ENCODE data around the gene LRMDA.

LRMDA gene

GRCh38 chr10:75425291-75426079 is 5.9 kb upstream of the LRMDA start:
- no peak for FAIRE-seq

DNA sequence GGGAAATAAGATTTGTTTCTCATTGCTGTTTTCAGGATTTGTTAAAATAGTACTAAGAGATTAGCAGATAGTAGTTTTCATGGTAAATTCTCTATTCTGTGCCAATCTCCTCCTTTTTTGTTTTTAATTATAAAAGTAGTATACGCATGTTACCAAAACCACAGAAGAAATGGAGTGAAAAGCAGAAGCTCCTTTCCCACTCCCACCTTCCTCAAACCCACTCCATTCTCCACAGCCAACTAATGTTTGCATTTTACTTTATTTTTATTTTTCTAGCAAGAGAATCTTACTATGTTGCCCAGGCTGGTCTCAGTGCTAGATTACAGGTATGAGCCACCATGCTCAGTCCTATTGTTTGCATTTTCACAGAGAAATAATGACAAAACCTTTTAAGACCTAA is 4.5 kb upstream of the LRMDA start:
- FAIRE-seq: no peak

DNA sequence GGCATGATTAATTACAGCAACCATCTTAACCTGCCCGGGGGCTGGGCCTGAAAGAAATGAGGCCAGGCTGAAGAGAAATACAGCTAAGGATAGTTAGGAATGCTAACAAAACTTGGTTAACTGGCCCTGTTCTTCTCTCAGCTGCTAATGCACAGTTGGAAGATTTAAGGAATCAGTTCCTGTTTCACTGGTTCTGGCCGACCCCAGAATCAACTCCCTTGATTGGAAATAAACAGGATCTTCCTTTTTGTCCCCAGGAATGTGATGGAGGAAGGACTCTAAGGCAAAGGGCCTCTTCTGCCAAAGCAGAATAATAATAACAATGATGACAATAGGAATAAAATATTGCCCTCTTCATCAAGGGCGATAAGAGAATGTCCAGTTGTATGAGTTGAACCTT is 3.5 kb upstream of the LRMDA start:
- FAIRE-seq: no peak

- no peak for FAIRE-seq
Measured at GRCh38 chr10:75428434-75429158, 2.8 kb upstream of the LRMDA start.

GRCh38 chr10:75429159-75429827 is 2.1 kb upstream of the LRMDA start:
- FAIRE-seq: no peak

- FAIRE-seq: no peak
Measured at GRCh38 chr10:75430000-75430763, 1.2 kb upstream of the LRMDA start.

DNA sequence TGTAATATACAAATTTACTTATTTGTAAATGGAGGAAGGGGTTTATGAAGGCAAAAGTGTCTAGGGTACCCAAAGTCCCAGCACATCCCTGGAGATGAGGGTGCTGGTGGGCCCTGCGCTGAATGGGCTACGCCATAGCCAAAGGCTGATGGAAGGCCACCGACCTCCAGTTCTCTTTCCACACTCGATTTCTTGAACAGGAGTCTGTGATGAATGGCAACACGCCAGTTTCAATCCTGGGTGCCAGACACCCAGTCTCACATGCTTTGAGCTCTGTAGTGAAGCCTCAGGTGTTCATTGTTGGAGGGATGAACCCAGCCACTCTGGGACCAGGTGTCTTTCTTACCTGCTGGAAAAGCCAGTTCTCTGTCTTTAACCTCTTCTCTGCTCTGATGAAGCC is 752 bp downstream of the LRMDA start:
- no peak for FAIRE-seq

GRCh38 chr10:75432763-75433162 is 1.3 kb downstream of the LRMDA start:
- no peak for FAIRE-seq

DNA sequence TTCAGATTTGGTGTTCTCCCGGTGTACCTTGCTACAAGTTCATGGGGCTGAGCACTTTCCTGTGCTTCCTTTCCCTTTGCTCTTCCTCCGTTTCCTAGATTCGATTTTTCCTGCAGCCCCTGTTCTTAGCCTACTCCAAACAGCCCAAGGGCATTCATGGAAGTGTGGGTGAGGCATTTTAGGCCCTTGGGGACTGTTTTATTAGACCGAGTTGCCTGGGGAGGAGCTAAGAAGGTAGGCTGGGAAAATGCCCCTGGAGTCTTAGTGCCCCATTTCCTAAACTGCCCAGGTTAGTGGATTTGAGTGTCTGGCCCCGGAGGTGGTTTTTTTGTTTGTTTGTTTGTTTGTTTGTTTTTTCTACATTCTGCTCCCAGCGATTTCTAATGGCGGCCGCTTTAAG is 1.8 kb downstream of the LRMDA start:
- FAIRE-seq: no peak

- no peak for FAIRE-seq
Measured at GRCh38 chr10:75434291-75434690, 2.9 kb downstream of the LRMDA start.

DNA sequence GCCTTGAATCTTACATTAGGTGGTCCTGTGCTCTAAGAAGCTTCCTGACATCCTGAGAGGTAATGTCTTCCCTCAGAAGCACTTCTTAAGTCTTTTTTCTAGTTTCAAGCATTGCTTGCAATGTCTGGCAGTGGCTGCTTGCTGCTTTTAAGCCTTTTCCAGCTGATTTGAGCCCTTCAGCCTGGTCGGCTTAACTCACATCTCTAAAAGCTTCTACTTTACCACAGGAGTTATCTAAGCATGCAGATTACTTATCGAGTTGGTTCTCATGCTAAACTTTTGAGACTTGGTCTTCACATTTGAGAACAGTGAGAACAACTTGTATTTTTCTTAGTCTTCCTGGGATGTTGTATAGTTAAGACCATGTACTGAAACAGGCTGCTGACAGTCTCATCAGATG is 3.9 kb downstream of the LRMDA start:
- no peak for FAIRE-seq

DNA sequence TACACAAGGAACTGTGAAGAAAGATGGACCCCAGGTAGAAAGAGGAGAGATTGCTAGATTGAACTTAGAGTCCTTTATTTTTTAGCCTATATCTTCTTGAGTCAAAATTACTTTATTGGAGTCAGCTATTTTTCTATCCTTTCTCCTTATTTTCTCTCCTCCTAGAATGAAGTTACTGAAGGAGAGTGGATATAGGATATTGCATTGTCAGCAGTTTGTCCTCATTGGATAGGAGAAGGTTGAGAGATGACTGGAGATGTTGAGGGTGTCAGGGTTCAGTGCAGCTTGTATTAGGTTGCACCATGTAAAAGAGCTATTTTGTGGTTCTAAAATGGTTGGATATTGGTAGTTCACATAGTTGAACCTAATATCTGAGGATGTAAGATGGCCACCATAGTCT is 5.5 kb downstream of the LRMDA start:
- FAIRE-seq: no peak

DNA sequence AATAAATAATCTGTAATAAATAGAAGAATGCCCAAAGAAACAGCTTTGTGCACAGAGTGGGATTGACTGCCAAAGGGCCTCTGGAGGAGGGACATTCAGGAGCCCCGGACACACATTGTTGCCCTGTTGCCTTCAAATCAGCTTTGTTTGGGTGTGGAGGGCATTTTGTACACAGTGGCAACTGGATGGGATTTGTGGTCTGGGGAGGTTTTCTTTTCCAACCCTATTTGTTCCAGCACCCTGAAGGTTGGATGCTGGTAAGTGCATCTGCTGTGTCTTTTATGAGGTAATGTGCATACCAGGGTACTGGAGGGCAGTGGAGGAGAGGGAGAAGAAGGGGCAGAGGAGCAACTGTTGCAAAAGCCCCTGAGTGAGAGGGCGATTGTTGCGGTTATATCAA is 6.3 kb downstream of the LRMDA start:
- FAIRE-seq: no peak

DNA sequence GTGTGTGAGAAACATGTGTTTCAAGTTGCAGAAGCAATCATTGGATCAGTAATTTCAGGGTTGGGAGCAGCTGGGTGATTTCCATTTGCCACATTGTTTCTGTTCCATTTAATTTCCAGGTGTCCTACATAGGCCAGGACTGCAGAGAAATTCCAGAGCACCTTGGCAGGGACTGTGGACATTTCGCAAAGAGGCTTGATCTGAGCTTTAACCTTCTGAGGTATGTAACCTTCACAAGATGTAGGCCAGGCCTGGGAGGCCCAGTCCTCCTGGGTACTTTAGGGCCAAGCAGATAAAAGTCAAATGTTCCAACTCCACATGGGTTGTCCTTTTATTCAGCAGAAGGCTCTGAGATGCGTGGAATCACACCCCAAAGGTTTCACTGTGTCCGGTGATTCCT is 6.9 kb downstream of the LRMDA start:
- no peak for FAIRE-seq

- no peak for FAIRE-seq
Measured at GRCh38 chr10:75439811-75440210, 8.4 kb downstream of the LRMDA start.

GRCh38 chr10:75440271-75440793 is 8.9 kb downstream of the LRMDA start:
- FAIRE-seq: no peak

DNA sequence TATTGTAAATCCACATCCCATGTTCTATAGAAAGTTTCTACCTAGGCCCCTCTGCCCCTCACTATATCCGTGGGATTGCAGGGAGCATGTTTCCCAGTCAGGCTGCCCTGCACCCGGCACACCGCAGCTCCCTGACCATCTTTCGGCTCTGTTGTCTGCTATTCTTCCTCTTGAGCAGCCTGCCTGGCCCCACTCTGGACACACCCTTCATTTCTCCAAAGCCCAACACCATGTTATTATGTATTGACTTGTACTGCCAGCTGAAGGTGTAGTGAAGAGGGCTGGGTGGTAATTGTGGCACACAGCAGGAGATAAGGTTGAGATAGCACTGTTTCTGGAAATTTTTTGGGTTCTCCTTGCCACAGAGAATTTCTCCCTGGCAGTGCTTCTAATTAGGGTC is 9.8 kb downstream of the LRMDA start:
- no peak for FAIRE-seq

DNA sequence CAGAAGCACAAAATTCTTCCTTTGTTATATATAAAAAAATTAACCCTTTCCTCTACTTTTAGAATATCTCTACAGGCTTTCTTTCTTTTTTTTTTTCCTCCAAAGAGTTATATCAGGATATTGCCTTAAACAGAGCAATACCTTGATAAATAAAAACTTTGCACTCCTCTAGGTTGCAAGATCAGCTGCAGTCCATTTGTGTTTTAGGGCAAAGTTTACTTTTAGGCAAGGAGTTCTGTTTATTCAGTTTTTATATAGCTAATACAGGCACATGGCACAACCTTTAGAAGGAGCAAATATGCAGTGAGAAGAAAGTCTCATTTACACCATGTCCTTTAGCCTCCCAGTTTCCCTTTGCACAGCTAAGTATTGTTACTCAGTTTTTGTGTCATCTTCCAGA is 10.3 kb downstream of the LRMDA start:
- no peak for FAIRE-seq

DNA sequence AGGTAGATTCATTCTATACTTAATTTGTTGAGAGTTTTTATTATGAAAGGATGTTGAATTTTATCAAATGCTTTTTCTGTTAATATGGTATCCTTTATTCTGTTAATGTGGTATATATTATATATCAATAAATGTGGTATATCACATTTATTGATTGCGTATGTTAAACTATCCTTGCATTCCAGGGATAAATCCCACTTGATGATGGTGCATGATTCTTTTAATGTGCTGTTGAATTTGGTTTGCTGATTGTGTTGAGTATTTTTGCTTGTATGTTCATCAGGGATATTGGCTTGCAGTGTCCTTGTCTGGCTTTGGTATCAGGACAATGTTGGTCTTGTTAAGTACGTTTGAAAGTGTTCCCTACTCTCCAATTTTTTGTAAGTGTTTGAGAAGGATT is 11.9 kb downstream of the LRMDA start:
- no peak for FAIRE-seq

DNA sequence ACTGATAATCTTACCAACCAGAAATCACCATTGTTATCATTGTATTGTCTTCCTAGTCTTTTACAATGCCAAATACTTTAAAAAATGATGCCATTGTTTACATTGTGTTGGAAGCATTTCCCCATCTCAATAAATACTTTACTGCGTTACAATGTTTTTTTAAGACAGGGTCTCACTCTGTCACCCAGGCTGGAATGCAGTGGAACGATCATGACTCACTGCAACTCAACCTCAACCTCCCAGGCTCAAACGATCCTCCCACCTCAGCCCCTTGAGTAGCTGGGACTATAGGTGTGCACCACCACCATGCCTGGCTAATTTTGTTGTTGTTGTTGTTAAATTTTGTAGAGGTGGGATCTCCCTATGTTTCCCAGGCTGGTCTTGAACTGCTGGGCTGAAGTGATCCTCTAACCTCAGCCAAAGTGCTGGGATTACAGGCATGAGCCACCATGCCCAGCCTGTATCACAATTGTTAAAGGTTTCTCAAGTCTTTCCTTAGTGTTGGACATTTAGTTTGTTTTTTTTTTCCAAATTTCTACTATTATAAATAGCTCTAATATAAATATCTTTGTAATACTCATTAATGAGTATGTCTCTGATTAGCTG is 13.5 kb downstream of the LRMDA start:
- FAIRE-seq: no peak

GRCh38 chr10:75446508-75446907 is 15.1 kb downstream of the LRMDA start:
- FAIRE-seq: no peak

DNA sequence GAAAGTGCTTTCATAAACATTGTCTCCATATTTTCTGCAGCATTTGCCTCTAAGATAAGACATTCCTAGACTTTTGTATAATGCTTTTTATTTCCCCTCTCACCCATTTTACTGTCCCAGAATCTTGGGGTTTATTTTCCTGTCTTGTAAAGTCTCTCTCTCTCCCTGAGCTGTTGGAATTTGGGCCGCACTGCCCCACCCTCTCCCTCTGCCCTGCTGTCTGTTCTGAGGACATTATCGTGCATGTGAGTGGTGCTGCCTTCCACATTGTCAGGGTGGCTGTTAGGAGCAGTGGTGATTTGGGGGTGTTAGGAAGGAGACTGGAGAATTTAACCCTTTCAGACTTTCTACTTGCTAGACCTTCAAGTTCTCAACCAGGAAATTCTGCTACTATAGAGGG is 16.7 kb downstream of the LRMDA start:
- no peak for FAIRE-seq

Measured in G401.6 (cell line).